Neural crest cell (in vitro differentiated cells): ENCODE data around the gene ZNF280C. TPM values are rescaled to one million over a fixed set of nuclear protein-coding genes. Genes with fewer than 3 reads are reported as not detected.

Source experiments
- DNase-seq: peaks from one replicate; pipeline ENCODE4 v3.0.0; 2021; ENCODE audit warnings: low read depth, mixed read lengths, low spot score
- H3K27ac Mint-ChIP-seq: one replicate; pipeline ENCODE4 v1.8.0; 2021; ENCODE audit warnings: mild to moderate bottlenecking, mixed read lengths; ENCODE audit not compliant: unreplicated experiment
- H3K27me3 Mint-ChIP-seq: 2 replicates; pipeline ENCODE4 v1.8.0; 2021; ENCODE audit warnings: low read depth, mild to moderate bottlenecking, mixed read lengths
- H3K36me3 Mint-ChIP-seq: 2 replicates; pipeline ENCODE4 v1.8.0; 2021; ENCODE audit warnings: low read depth, mild to moderate bottlenecking, mixed read lengths
- H3K4me1 Mint-ChIP-seq: 2 replicates; pipeline ENCODE4 v1.8.0; 2021; ENCODE audit warnings: mixed read lengths
- H3K4me3 Mint-ChIP-seq: one replicate; pipeline ENCODE4 v1.8.0; 2021; ENCODE audit warnings: mild to moderate bottlenecking, mixed read lengths
- H3K9me3 Mint-ChIP-seq: 2 replicates; pipeline ENCODE4 v1.8.0; 2021; ENCODE audit warnings: mixed read lengths
- total RNA-seq: library from RNA; stranded (reverse); gene quantifications from 2 replicates; pipeline ENCODE4 v1.2.1, GENCODE V29; 2021
- TF ChIP-seq, protein P1 (sequence below): fragments of 200-600 bp; sonication (generic); conservative IDR thresholded peaks from 2 replicates; pipeline ENCODE4 v1.5.0; 2021; ENCODE audit warnings: antibody characterized with exemption, mild to moderate bottlenecking

ZNF280C gene
- total RNA-seq, 1 donor from 2014 or later: 21.8 TPM

DNA sequence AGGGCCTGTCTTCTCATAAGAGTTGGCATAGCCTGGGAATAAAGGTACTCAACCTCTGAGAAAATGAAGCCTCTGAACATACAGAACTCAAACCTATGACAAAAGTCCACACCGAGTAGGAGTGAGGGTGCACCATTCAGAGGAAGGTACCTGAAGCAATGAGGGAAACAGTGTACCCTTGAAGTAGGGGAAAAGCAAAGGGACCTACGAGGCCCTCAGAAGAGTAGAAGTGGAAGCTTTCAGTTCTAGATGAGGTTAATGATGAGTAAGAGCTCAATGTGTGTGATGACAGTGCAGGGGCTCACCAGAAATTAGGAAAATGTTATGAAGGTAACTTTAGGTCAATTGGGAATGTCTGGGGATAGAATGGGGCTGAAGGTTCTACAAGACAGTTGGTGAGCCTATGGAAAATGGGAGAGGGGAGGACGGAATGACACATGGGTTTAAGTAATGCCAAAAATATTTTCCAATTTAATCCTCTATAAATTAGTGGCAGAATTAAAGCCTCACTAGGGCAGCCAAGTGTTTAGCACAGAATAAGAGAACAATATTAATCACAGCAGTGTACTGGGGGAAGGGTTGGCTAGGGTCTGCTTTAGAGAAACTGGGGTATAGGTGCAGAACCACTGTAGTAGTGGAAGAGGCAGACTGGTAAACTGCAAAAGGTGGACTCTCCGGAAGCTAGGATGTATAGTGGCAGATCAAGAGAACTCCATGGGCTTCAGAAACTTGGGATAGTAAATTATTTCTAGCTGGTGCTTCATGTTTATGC, 57.1 kb downstream of the ZNF280C start:
- Mint-ChIP-seq H3K36me3 (peaks cover 40% of the 10 kb centered on the region), H3K9me3 (peaks cover 12% of the 10 kb centered on the region), H3K4me1 (peaks cover 5% of the 10 kb centered on the region), H3K27me3 (no peaks in the 10 kb centered on the region), H3K4me3 (no peak overlapping the region), H3K27ac (no peak overlapping the region)
- TF ChIP-seq, protein P1, sequence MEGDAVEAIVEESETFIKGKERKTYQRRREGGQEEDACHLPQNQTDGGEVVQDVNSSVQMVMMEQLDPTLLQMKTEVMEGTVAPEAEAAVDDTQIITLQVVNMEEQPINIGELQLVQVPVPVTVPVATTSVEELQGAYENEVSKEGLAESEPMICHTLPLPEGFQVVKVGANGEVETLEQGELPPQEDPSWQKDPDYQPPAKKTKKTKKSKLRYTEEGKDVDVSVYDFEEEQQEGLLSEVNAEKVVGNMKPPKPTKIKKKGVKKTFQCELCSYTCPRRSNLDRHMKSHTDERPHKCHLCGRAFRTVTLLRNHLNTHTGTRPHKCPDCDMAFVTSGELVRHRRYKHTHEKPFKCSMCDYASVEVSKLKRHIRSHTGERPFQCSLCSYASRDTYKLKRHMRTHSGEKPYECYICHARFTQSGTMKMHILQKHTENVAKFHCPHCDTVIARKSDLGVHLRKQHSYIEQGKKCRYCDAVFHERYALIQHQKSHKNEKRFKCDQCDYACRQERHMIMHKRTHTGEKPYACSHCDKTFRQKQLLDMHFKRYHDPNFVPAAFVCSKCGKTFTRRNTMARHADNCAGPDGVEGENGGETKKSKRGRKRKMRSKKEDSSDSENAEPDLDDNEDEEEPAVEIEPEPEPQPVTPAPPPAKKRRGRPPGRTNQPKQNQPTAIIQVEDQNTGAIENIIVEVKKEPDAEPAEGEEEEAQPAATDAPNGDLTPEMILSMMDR: no peak
- DNase-seq: no peak

DNA sequence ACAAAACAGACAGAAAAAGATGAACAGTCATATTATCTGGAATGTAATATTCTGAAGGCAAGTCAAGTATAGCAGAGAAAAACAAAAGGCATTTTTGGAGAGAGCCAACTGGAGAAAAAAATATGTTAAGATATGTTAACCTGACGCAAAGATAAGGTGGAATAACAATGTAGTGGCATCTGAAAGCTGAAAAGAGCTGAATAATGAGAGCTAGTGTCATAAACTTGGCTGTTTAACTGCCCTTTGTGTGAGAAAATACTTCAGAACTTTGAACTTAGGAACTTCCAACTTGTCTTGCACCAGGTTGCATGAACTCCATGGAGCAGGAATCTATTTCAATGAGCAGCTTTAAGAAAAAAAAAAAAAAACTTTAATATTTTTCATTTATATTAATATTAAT, 64.1 kb downstream of the ZNF280C start:
- Mint-ChIP-seq H3K9me3 (peaks cover 3% of the 10 kb centered on the region), H3K4me1 (no peaks in the 10 kb centered on the region), H3K4me3 (no peak overlapping the region), H3K27ac (no peak overlapping the region), H3K36me3 (peaks cover 15% of the 10 kb centered on the region), H3K27me3 (no peaks in the 10 kb centered on the region)
- DNase-seq: no peak
- TF ChIP-seq, protein P1: no peak

DNA sequence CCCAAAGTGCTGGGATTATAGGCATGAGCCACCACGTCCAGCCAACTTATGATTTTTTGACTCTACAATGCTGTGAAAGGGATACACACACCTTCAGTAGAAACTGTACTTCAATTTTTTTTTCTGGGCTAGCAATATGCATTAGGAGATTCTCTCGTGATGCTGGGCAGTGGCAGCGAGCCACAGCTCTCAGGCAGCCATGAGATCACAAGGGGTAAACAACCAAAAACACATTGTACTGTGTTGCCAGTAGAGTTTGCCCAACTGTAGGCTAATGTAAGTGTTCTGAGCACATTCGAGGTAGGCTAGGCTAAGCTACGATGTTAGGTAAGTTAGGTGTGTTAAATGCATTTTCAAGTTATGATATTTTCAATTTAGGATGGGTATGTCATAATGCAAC, 71.2 kb downstream of the ZNF280C start:
- TF ChIP-seq, protein P1: no peak
- Mint-ChIP-seq H3K27me3 (no peaks in the 10 kb centered on the region), H3K9me3 (peaks cover 3% of the 10 kb centered on the region), H3K27ac (no peak overlapping the region), H3K36me3 (peaks cover 5% of the 10 kb centered on the region), H3K4me1 (peaks cover under 1% of the 10 kb centered on the region), H3K4me3 (no peak overlapping the region)
- DNase-seq: no peak

DNA sequence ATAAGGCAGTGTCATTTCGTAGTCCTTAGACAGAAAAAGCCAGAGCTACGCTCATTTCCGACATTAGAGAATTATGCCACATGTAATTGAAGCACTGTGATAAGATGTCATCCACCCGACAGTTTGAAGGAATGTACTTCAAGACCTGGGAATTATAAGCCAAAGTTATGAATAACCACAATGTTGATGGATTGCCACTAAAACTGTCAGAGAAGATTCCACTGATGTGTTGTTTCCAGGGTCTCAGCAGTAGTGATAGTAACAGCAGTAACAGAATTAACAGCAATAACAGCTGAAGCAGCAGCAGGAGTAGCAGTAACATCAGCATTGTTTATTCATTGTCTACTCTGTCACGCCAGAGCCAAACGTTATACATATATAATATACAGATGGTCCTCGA, 72.2 kb downstream of the ZNF280C start:
- peaks cover 3% of the 10 kb centered on the region for H3K9me3 Mint-ChIP-seq
- no peaks in the 10 kb centered on the region for H3K27me3 Mint-ChIP-seq
- no peak overlapping the region for H3K27ac Mint-ChIP-seq
- TF ChIP-seq, protein P1: no peak
- no peak for DNase-seq
- H3K4me3 Mint-ChIP-seq: no peak overlapping the region
- peaks cover 3% of the 10 kb centered on the region for H3K4me1 Mint-ChIP-seq
- peaks cover 5% of the 10 kb centered on the region for H3K36me3 Mint-ChIP-seq

DNA sequence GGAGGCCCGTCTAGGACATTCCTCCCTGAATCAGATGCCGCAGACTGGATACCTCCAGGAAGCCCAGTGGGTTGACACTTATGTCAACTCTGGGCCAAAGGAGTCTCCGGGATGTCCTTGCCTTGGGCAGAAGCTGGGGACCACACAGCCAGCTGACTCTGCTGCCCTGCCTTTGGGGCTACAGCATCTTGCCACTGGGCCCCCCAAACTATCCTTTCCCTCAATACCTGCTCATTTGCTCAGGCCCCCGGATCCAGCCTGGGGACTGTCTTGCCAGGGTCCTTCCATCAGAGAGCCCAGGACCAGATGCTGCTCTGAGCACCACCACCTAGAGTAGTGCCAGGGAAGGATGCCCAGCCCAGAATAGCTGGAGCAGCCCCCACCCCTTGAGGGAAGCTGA, 77.9 kb downstream of the ZNF280C start:
- H3K4me1 Mint-ChIP-seq: peaks cover 3% of the 10 kb centered on the region
- H3K27ac Mint-ChIP-seq: no peak overlapping the region
- TF ChIP-seq, protein P1: no peak
- no peaks in the 10 kb centered on the region for H3K36me3 Mint-ChIP-seq
- no peaks in the 10 kb centered on the region for H3K27me3 Mint-ChIP-seq
- peaks cover 3% of the 10 kb centered on the region for H3K9me3 Mint-ChIP-seq
- no peak overlapping the region for H3K4me3 Mint-ChIP-seq
- DNase-seq: no peak
